ENCODE results near the gene VAMP1. TPM values are rescaled to one million over a fixed set of nuclear protein-coding genes. Genes with fewer than 3 reads are reported as not detected.
A peak's percentile ranks its signal among the peaks of the same experiment; 100 is the strongest.

The VAMP1 gene
- total and polyA plus RNA-seq, 2 of the 8 experiments (the other 6 are each of a cell fraction or from before 2014, with no cell fraction given): 10.8 to 23.1 TPM

- Histone ChIP-seq H3K4me3 (ENCODE audit: extremely low read depth in 1 of 4, insufficient read depth in 2 of 4, low read depth in 3 of 4, low read length in 4 of 4) (peak overlapping the region; percentile 60 to 93 (median 86)), H3K79me2 (ENCODE audit: control insufficient read depth in 1 of 2, insufficient read depth in 2 of 2, low read length in 2 of 2) (peaks cover 0 to 38% of the 10 kb centered on the region in 2 experiments; a peak in 3 of 4 replicates), H2BK15ac (ENCODE audit: low read length) (no peak overlapping the region), H3K4me2 (ENCODE audit: insufficient read depth in 1 of 2, low read depth in 2 of 2, low read length in 2 of 2) (peak overlapping the region; percentile 86 to 88), H3K79me1 (ENCODE audit: low read depth, low read length) (peaks cover 3% of the 10 kb centered on the region), H2AK5ac (ENCODE audit: low read depth, low read length) (no peak overlapping the region), H3K36me3 (ENCODE audit: control insufficient read depth in 2 of 4, insufficient read depth in 4 of 4, low read length in 3 of 4) (peaks cover 5 to 39% (median 20%) of the 10 kb centered on the region in 4 experiments; a peak in 7 of 8 replicates), H3K18ac (ENCODE audit: extremely low read depth, low read length) (peak overlapping the region; percentile 11; the same call in 1 of the 2 replicates), H4K5ac (ENCODE audit: insufficient read length, low read depth, low read length) (peak overlapping the region; percentile 57), H4K8ac (ENCODE audit: extremely low read depth, insufficient read depth, low read length) (no peak overlapping the region), H3K4ac (replicated peaks; ENCODE audit: insufficient read length, low read depth, low read length) (peak overlapping the region; percentile 44), H3K4me1 (replicated peaks in 1 of 4; ENCODE audit: control insufficient read depth in 3 of 4, insufficient read depth in 4 of 4, low read length in 3 of 4) (peaks cover 0 to 6% (median 4%) of the 10 kb centered on the region in 4 experiments; a peak in 4 of 7 replicates), H3K27me3 (replicated peaks in 1 of 4; ENCODE audit: control insufficient read depth in 3 of 4, extremely low read depth in 1 of 4, insufficient read depth in 3 of 4, low read length in 3 of 4) (no peaks in the 10 kb centered on the region), H2BK12ac (ENCODE audit: low read depth, low read length) (no peak overlapping the region), H3K23ac (ENCODE audit: insufficient read length) (no peak overlapping the region), H3K56ac (replicated peaks; ENCODE audit: insufficient read length, low read depth, low read length) (peak overlapping the region; percentile 24), H2BK120ac (replicated peaks; ENCODE audit: low read depth, low read length) (no peak overlapping the region), H2AFZ (ENCODE audit: low read length) (peak overlapping the region; percentile 53; the same call in 1 of the 2 replicates), H2BK20ac (ENCODE audit: low read length) (no peak overlapping the region), H3K27ac (ENCODE audit: low read depth, low read length) (peak overlapping the region; percentile 81; the same call in 1 of the 2 replicates), H3K23me2 (ENCODE audit: low read depth, low read length) (peaks cover 7% of the 10 kb centered on the region), H3K14ac (ENCODE audit: insufficient read length) (no peak overlapping the region), H3K9me3 (ENCODE audit: insufficient read depth in 2 of 2, low read depth in 1 of 2, low read length in 1 of 2) (no peaks in the 10 kb centered on the region), H2BK5ac (ENCODE audit: low read depth, low read length) (peak overlapping the region; percentile 87), H4K91ac (replicated peaks; ENCODE audit: insufficient read length, low read length) (peak overlapping the region; percentile 31), H3K9ac (replicated peaks in 1 of 4; ENCODE audit: extremely low read depth in 1 of 4, low read depth in 3 of 4, low read length in 3 of 4) (peak overlapping the region; percentile 36 to 89 (median 66)), H4K20me1 (replicated peaks in 1 of 2; ENCODE audit: control insufficient read depth in 1 of 2, insufficient read depth in 2 of 2, low read length in 2 of 2) (peaks cover 4% of the 10 kb centered on the region in 2 experiments)
- ChIA-PET CTCF (ENCODE audit: partially characterized antibody) (interaction anchor here (1.0 to 3.0 kb wide), 3 partner anchors 11 to 43 kb away, joined by 3 to 15 read pairs (median 6); no protein-coding TSS in a partner anchor), POLR2A (ENCODE audit: partially characterized antibody) (interaction anchor here (0.8 to 3.9 kb wide), 10 partner anchors 9 to 111 kb away, joined by 3 to 39 read pairs (median 6); partner anchors contain the start of genes GAPDH, NOP2 and VAMP1)
- no peak for TF ChIP-seq CHD1 (IDR thresholded peaks at IDR 0.05; ENCODE audit: low read depth, low read length)
- TF ChIP-seq HDAC2 (IDR thresholded peaks at IDR 0.05; ENCODE audit: borderline replicate concordance in 1 of 2, low read depth in 2 of 2, low read length in 2 of 2): 0 out of 4 replicates have a peak, but pooled peaks of 1 of the 2 experiments have one; percentile 8
- TF ChIP-seq SP2 (IDR thresholded peaks at IDR 0.05; ENCODE audit: low read length): no peak
- TF ChIP-seq TEAD4 (IDR thresholded peaks at IDR 0.05; ENCODE audit: low read depth, low read length): no peak
- TF ChIP-seq CTBP2 (IDR thresholded peaks at IDR 0.05; ENCODE audit: borderline replicate concordance, insufficient read depth, insufficient read length, low read length): no peak
- TF ChIP-seq JUN (IDR thresholded peaks at IDR 0.05; ENCODE audit: low read depth, low read length): no peak
- TF ChIP-seq SAP30 (IDR thresholded peaks at IDR 0.05; ENCODE audit: insufficient read depth, insufficient replicate concordance, low read length): peak; percentile 18
- TF ChIP-seq SIN3A (conservative IDR thresholded peaks at IDR 0.05 in 1 of 2, IDR thresholded peaks at IDR 0.05 in 1 of 2; ENCODE audit: low read depth in 1 of 2, low read length in 2 of 2): peak in 1 of 2 experiments; percentile 41; a peak in 2 of 4 replicates
- no peak for TF ChIP-seq USF2 (IDR thresholded peaks at IDR 0.05; ENCODE audit: low read length)
- DNase-seq (ENCODE audit: low read depth in 1 of 2, low spot score in 2 of 2) (no peak), FAIRE-seq (no peak)
- WGBS, 2 experiments (ENCODE audit: extremely low coverage in 1 of 2, insufficient coverage in 1 of 2, insufficient read length in 1 of 2, insufficient replicate concordance in 2 of 2, low coverage in 1 of 2, low lambda C conversion rate in 2 of 2, missing lambda C conversion rate in 1 of 2): 6% methylated on average over 14 of the region's 14 CpGs; no CpG with 5 or more reads in 1 of the 2 experiments
Measured at GRCh38 chr12:6494258-6494743, 23.8 kb upstream of the VAMP1 start.

Measured in H1 (cell line).